K562 (cell line): Measurements from ENCODE around the gene UBXN1. TPM values are rescaled to one million over a fixed set of nuclear protein-coding genes. Genes with fewer than 3 reads are reported as not detected.

Source experiments
- CHD1 ChIP-seq: fragments of 200-600 bp; sonication (generic); IDR thresholded peaks from one replicate; pipeline ENCODE4 v1.6.1; 2012; ENCODE audit warnings: mild to moderate bottlenecking, moderate library complexity, low read length, inconsistent platforms
- DNMT1 ChIP-seq: fragments of 450-650 bp; IDR thresholded peaks from 2 replicates; pipeline ENCODE4 v1.6.1; 2016; ENCODE audit warnings: antibody characterized with exemption, mild to moderate bottlenecking
- ELK3 ChIP-seq: fragments of 450-650 bp; formaldehyde crosslinking; IDR thresholded peaks from 2 replicates; pipeline ENCODE4 v1.4.0; 2020; ENCODE audit warnings: mild to moderate bottlenecking
- ETV6 ChIP-seq, 3 experiments: fragments of 150-350 bp in 1 of 3; sonication (generic) in 1 of 3; formaldehyde crosslinking in 1 of 3; IDR thresholded peaks; 2 replicates each; pipeline versions ENCODE4 v1.6.1 to v1.8.0; 2014 to 2022; ENCODE audit warnings: borderline replicate concordance in 2 of 3, low read depth in 2 of 3, antibody characterized with exemption in 1 of 3, low read length in 1 of 3, mild to moderate bottlenecking in 1 of 3, missing genetic modification reagents in 1 of 3
- FOXJ3 ChIP-seq: sonication (generic); formaldehyde crosslinking; IDR thresholded peaks from 2 replicates; pipeline ENCODE4 v1.4.0; 2020; ENCODE audit warnings: mild to moderate bottlenecking, missing genetic modification reagents
- GTF2F1 ChIP-seq: IDR thresholded peaks from 2 replicates; pipeline ENCODE4 v1.6.1; 2011; ENCODE audit warnings: low read depth, low read length, improper control_type of control experiment
- IRF2 ChIP-seq: sonication (generic); formaldehyde crosslinking; IDR thresholded peaks from 2 replicates; pipeline ENCODE4 v1.8.1; 2022; ENCODE audit warnings: mild to moderate bottlenecking, missing genetic modification reagents
- JUN ChIP-seq, 2 experiments: sonication (generic) in 1 of 2; formaldehyde crosslinking in 1 of 2; IDR thresholded peaks; 2 replicates each; pipeline versions ENCODE4 v1.6.1 to v1.8.0; 2012 to 2022; ENCODE audit warnings: borderline replicate concordance in 2 of 2, mild to moderate bottlenecking in 2 of 2, improper control_type of control experiment in 1 of 2, low read depth in 1 of 2, low read length in 1 of 2, missing genetic modification reagents in 1 of 2
- NFIX ChIP-seq: fragments of 250-450 bp; sonication (Bioruptor Pico); IDR thresholded peaks from 2 replicates; pipeline ENCODE4 v1.4.0; 2020; ENCODE audit warnings: low read depth, mild to moderate bottlenecking, moderate library complexity
- PHB ChIP-seq: fragments of 250-450 bp; sonication (Bioruptor Pico); IDR thresholded peaks from 2 replicates; pipeline ENCODE4 v1.5.0; 2021
- PTRF ChIP-seq: fragments of 450-650 bp; IDR thresholded peaks from 2 replicates; pipeline ENCODE4 v1.6.1; 2016; ENCODE audit warnings: mild to moderate bottlenecking, missing genetic modification characterization, missing compliant biosample characterization
- SOX6 ChIP-seq: fragments of 450-650 bp; IDR thresholded peaks from 2 replicates; pipeline ENCODE4 v1.6.1; 2014; ENCODE audit warnings: mild to moderate bottlenecking
- TAF7 ChIP-seq: fragments of 450-650 bp; IDR thresholded peaks from 2 replicates; pipeline ENCODE4 v1.6.1; 2016; ENCODE audit warnings: missing genetic modification characterization, missing compliant biosample characterization
- TEAD4 ChIP-seq, 2 experiments: sonication (generic) in 1 of 2; formaldehyde crosslinking in 1 of 2; IDR thresholded peaks; 2 replicates each; pipeline versions ENCODE4 v1.6.1 to v1.8.0; 2012 to 2022; ENCODE audit warnings: borderline replicate concordance in 1 of 2, inconsistent platforms in 1 of 2, low read length in 1 of 2, mild to moderate bottlenecking in 1 of 2, missing genetic modification reagents in 1 of 2
- TGIF2 ChIP-seq: sonication (generic); formaldehyde crosslinking; IDR thresholded peaks from 2 replicates; pipeline ENCODE4 v1.8.1; 2022; ENCODE audit warnings: mild to moderate bottlenecking, missing genetic modification reagents, moderate library complexity
- TRIM25 ChIP-seq: fragments of 450-650 bp; IDR thresholded peaks from 2 replicates; pipeline ENCODE4 v1.7.0; 2016; ENCODE audit warnings: borderline replicate concordance
- TRIM28 ChIP-seq: fragments of 450-650 bp; IDR thresholded peaks from 2 replicates; pipeline ENCODE4 v1.6.1; 2017
- polyA plus RNA-seq, 8 experiments: library from polyadenylated mRNA; depleted of rRNA in 4 of 8; stranded (reverse) in 5 of 8; unstranded in 3 of 8; fragments of >200 nt; fragmentation: Nextera tagmentation in 2 of 8; fragmentation: Illumina TruSeq in 1 of 8; extraction: Ambion mirVana in 2 of 8; extraction: Trizol in 1 of 8; gene quantifications; 2 replicates each; pipeline versions ENCODE4 v1.2.1 to v1.2.3, GENCODE V29; 2011 to 2014; ENCODE audit warnings: inconsistent platforms in 1 of 8, missing spikeins in 1 of 8
- total RNA-seq, 7 experiments: library from RNA; depleted of rRNA in 6 of 7; stranded (reverse); fragments of >200 nt in 6 of 7; fragmentation: Illumina TruSeq in 2 of 7; extraction: Trizol in 2 of 7; gene quantifications; 2 replicates each; pipeline versions ENCODE4 v1.2.1 to v1.2.3, GENCODE V29; 2011 to 2021; ENCODE audit warnings: low replicate concordance in 1 of 7
- TF ChIP-seq, protein P1 (sequence below): fragments of 200-800 bp; sonication (Bioruptor generic); IDR thresholded peaks from 2 replicates; pipeline ENCODE4 v1.6.1; 2017; ENCODE audit warnings: missing genetic modification characterization, missing compliant biosample characterization
- TF ChIP-seq, protein P2 (sequence below): sonication (generic); formaldehyde crosslinking; IDR thresholded peaks from 2 replicates; pipeline ENCODE4 v1.5.0; 2020; ENCODE audit warnings: missing genetic modification reagents

UBXN1 gene
- total and polyA plus RNA-seq, 9 of the 15 experiments (the other 6 are each of a cell fraction or from before 2014, with no cell fraction given) = 4.8 to 263 (median 99.7) TPM

DNA sequence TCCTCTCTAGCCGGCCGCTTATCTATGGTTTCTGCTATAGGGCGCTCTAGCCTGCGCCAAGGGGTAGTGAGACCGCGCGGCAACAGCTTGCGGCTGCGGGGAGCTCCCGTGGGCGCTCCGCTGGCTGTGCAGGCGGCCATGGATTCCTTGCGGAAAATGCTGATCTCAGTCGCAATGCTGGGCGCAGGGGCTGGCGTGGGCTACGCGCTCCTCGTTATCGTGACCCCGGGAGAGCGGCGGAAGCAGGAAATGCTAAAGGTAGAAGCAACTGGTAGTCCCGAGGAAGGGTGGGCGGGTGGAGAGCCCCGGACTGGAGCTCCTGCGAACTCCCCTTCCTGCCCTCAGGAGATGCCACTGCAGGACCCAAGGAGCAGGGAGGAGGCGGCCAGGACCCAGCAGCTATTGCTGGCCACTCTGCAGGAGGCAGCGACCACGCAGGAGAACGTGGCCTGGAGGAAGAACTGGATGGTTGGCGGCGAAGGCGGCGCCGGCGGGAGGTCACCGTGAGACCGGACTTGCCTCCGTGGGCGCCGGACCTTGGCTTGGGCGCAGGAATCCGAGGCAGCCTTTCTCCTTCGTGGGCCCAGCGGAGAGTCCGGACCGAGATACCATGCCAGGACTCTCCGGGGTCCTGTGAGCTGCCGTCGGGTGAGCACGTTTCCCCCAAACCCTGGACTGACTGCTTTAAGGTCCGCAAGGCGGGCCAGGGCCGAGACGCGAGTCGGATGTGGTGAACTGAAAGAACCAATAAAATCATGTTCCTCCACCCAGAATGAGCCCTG lies 7.1 kb downstream of the UBXN1 start, which contains the start of the genes LBHD1 and UQCC3 (continued):
- TF ChIP-seq CHD1 (peak; percentile 92), ETV6 (IDR thresholded peaks at IDR 0.05; ENCODE audit: borderline replicate concordance in 1 of 2, low read depth in 2 of 2, low read length in 1 of 2) (no peak), ETV6 (CRISPR knock-in tag; IDR thresholded peaks at IDR 0.05; ENCODE audit: borderline replicate concordance) (no peak), TEAD4 (IDR thresholded peaks at IDR 0.05; ENCODE audit: low read length) (peak; percentile 11; the same call in 1 of the 2 replicates), TEAD4 (CRISPR knock-in tag; IDR thresholded peaks at IDR 0.05; ENCODE audit: borderline replicate concordance) (no peak), TGIF2 (no peak), IRF2 (CRISPR knock-in tag) (no peak), GTF2F1 (no peak), TAF7 (no peak; the same call in 1 of the 2 replicates), PTRF (tag) (no peak), DNMT1 (no peak), TRIM28 (0 out of 2 replicates have a peak, but pooled peaks have one; percentile 16), NFIX (CRISPR knock-in tag) (no peak), PHB (CRISPR knock-in tag) (0 out of 2 replicates have a peak, but pooled peaks have one; percentile 9), JUN (IDR thresholded peaks at IDR 0.05; ENCODE audit: borderline replicate concordance, low read depth, low read length) (peak; percentile 18; the same call in 1 of the 2 replicates), JUN (CRISPR knock-in tag; IDR thresholded peaks at IDR 0.05; ENCODE audit: borderline replicate concordance) (peak; percentile 83; the same call in 1 of the 2 replicates), SOX6 (peak; percentile 62), FOXJ3 (CRISPR knock-in tag) (no peak), TRIM25 (0 out of 2 replicates have a peak, but pooled peaks have one; percentile 13), ELK3 (no peak)
- TF ChIP-seq, protein P1, sequence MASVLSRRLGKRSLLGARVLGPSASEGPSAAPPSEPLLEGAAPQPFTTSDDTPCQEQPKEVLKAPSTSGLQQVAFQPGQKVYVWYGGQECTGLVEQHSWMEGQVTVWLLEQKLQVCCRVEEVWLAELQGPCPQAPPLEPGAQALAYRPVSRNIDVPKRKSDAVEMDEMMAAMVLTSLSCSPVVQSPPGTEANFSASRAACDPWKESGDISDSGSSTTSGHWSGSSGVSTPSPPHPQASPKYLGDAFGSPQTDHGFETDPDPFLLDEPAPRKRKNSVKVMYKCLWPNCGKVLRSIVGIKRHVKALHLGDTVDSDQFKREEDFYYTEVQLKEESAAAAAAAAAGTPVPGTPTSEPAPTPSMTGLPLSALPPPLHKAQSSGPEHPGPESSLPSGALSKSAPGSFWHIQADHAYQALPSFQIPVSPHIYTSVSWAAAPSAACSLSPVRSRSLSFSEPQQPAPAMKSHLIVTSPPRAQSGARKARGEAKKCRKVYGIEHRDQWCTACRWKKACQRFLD (CRISPR knock-in tag) = no peak; the same call in 1 of the 2 replicates
- TF ChIP-seq, protein P2, sequence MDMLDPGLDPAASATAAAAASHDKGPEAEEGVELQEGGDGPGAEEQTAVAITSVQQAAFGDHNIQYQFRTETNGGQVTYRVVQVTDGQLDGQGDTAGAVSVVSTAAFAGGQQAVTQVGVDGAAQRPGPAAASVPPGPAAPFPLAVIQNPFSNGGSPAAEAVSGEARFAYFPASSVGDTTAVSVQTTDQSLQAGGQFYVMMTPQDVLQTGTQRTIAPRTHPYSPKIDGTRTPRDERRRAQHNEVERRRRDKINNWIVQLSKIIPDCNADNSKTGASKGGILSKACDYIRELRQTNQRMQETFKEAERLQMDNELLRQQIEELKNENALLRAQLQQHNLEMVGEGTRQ (CRISPR knock-in tag) = no peak
